GM10248 (cell line): Measurements from ENCODE around the gene SLCO4C1.

ENCODE experiments used
- CTCF ChIA-PET: fragments of 300-600 bp; sonication (Branson Sonifier 250); formaldehyde crosslinking; extraction: SDS; loops from one replicate; lab custom pipeline; 2021; ENCODE audit warnings: antibody characterized with exemption; lab: Yijun Ruan, JAX
- POLR2A ChIA-PET: fragments of 350-650 bp; sonication (Branson Sonifier 250); formaldehyde crosslinking; extraction: SDS; loops from one replicate; lab custom pipeline; 2020; ENCODE audit warnings: antibody characterized with exemption; lab: Yijun Ruan, JAX
- DNase-seq: peaks from one replicate; pipeline ENCODE4 v3.0.0; 2012; ENCODE audit errors: extremely low spot score
- CTCF ChIP-seq: IDR thresholded peaks from 2 replicates; pipeline ENCODE4 v1.5.1; 2012; ENCODE audit warnings: mild to moderate bottlenecking, low read depth; ENCODE audit errors: extremely low read depth, missing control alignments, control extremely low read depth

The SLCO4C1 gene

DNA sequence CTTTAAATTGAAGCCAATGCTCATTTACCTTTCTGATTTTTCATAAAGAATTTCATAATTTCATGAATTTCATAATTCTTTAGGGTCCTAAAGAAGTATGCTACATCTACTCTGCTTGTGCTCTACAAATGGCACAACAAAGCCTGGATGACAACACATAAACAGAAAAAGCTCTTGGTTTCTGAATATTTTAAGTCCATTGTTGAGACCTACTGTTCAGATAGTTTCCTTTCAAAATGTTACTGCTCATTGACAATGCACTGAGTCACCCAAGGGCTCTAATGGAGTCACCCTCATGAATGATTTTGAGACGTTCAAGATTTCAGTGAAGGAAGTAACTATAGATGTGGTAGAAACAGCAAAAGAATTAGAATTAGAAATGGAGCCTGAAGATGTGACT lies 74.1 kb downstream of the SLCO4C1 start:
- no peak for DNase-seq
- no peak for TF ChIP-seq CTCF
- CTCF ChIA-PET = interaction anchor here (0.9 to 1.5 kb wide), 2 partner anchors 10 to 12 kb away, joined by 3 read pairs; no protein-coding TSS in a partner anchor
- POLR2A ChIA-PET = no interaction called here

GRCh38 chr5:102218159-102218558 lies 77.9 kb downstream of the SLCO4C1 start:
- ChIA-PET CTCF (no interaction called here), POLR2A (no interaction called here)
- DNase-seq = no peak
- TF ChIP-seq CTCF = no peak

GRCh38 chr5:102216678-102217077 lies 79.4 kb downstream of the SLCO4C1 start:
- TF ChIP-seq CTCF = no peak
- ChIA-PET POLR2A (no interaction called here), CTCF (interaction anchor here (1.0 to 1.3 kb wide), 2 partner anchors 238 to 275 kb away, joined by 4 read pairs; no protein-coding TSS in a partner anchor)
- DNase-seq = no peak

- DNase-seq = no peak
- TF ChIP-seq CTCF = no peak
- POLR2A ChIA-PET = no interaction called here
- CTCF ChIA-PET = no interaction called here
These were observed 84.9 kb downstream of the SLCO4C1 start for GRCh38 chr5:102211165-102211564.

DNA sequence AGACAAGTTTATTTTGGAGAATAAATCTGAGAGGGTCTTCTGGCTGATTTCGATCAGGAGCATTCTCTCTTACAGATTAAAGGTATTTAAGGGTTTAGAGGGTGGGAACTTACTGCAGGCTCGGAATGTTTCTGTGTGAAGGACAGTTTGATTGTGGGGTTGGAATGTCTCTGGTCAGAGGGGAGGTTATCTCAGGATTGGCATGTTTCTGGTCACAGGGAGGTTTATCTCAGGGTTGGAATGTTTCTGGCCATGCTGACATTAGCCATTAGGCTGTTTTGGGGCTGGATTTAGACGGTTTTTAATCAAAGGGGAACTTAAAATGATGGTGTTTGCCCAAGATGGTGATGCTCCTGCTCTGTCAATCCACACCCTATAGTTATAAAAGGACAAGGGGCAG lies 95.2 kb downstream of the SLCO4C1 start:
- no peak for DNase-seq
- ChIA-PET CTCF (no interaction called here), POLR2A (no interaction called here)
- TF ChIP-seq CTCF = no peak

- no peak for DNase-seq
- CTCF ChIA-PET = no interaction called here
- POLR2A ChIA-PET = no interaction called here
- no peak for TF ChIP-seq CTCF
These were observed 99.6 kb downstream of the SLCO4C1 start for GRCh38 chr5:102196481-102196880.
